Measurements from ENCODE around the gene BBIP1.

BBIP1 gene, protein sequence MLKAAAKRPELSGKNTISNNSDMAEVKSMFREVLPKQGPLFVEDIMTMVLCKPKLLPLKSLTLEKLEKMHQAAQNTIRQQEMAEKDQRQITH

GRCh38 chr10:110918643-110919348 is at the start of gene BBIP1:
Gene BBIP1, minus strand, starts transcription at chr10:110919180. Its CDS starts 1,023 bp downstream, at chr10:110918157.
- DNase-seq, result no peak

DNA sequence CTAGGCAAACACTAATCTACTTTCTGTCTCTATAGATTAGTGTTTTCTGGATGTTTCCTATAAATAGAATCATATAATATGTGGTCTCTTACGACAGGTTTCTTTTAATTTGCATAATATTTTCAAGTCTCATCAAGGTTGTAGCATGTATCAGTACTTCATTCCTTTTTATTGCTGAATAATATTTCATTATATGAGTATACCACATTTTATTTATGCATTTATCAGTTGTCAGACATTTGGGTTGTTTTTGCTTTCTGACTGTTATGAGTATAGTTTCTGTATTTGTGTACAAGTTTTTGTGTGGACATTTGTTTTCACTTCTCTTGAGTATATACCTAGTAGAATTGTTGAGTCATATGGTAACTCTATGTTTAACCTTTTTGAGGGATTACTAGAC is 48.7 kb upstream of the BBIP1 start:
- no peak for DNase-seq

DNA sequence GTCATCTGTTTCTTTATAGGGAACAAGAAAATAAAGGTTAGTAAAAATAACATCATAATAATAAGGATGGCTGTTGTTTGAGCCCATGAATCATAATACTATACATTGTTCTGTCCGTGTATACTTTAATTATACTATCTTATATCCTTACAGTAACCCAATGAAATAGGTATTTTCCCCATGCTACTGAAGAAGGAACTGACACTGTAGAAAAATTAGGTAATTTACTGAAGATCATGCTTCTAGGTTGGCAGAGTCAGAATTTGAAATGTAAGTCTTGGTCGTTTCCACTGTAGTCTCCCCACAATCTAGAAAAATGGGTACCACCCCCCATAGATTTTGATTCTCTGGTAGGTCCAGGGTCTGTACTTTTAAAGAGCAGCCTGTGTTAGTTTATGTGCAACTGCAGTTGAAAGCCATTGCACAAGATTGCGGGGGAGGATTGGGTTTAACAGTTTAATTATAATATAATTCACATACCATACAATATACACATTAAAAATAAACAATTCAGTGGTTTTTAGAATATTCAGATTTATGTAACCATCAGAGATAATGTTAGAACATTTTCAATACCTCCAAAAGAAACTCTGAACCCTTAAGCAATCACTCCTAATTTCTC is 48.1 kb upstream of the BBIP1 start:
- DNase-seq, result no peak

DNA sequence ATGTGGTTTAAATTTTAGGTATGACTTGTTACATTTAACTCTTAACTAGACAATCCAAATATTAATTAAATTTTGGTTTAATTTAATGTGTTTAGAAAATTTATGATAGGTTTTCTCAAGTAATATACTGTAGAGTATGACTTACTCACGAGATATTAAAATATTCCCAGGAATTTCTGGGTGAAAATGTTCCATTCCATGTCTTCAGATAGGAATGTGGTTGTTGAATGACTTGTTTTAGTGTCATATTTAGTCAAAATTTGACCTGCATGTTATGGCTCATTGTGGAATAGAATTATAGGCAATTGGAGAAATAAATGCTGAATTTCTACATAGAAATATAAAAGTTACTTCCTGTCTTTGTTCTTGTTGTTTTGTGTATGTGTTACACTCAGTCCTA is 47.2 kb upstream of the BBIP1 start:
- no peak for DNase-seq

GRCh38 chr10:110965216-110965615 is 46.2 kb upstream of the BBIP1 start:
- DNase-seq, result no peak

GRCh38 chr10:110964681-110965080 is 45.7 kb upstream of the BBIP1 start:
- DNase-seq, result no peak

- DNase-seq, result no peak
Observed at GRCh38 chr10:110963162-110963561, 44.2 kb upstream of the BBIP1 start.

DNA sequence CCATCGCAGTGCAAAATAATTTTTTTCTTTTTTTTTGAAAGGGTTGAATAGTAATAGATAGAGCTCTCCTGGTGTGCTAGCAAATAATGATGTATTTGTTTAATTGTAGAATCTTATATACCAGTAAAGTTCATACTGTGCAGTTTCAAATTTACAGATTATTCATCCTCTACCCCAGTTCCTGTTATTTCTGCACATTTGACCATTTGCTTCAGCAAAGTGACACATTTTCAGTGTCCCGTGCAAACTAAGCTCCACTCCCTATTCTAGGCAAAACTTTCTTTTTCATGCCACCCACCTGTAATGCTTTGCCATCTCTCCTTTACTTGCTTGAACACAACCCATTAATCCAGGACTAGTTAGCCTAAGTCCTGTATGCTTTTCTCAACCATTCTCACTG is 43.5 kb upstream of the BBIP1 start:
- no peak for DNase-seq

DNA sequence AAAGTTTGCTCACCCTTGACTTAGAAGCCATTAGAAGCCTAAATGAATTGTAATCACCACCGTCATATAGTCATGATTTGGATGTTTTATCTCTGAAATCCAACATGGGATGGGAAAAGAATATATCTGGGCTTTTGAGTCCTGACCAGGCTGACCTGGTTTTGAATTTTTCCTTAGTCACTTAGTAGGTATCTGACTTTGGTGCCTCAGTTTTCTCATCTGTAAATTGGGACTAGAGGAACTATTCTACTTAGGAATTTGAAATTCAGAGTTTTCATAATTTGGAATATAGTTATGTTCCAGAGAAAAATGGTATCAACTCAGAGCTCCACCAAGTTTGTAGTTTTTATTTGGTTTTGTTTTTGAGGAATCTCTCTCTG is 41.3 kb upstream of the BBIP1 start:
- DNase-seq, result no peak

- no peak for DNase-seq
Observed at GRCh38 chr10:110959379-110960332, 40.7 kb upstream of the BBIP1 start.

GRCh38 chr10:110957606-110958005 is 38.6 kb upstream of the BBIP1 start:
- DNase-seq, result no peak

DNA sequence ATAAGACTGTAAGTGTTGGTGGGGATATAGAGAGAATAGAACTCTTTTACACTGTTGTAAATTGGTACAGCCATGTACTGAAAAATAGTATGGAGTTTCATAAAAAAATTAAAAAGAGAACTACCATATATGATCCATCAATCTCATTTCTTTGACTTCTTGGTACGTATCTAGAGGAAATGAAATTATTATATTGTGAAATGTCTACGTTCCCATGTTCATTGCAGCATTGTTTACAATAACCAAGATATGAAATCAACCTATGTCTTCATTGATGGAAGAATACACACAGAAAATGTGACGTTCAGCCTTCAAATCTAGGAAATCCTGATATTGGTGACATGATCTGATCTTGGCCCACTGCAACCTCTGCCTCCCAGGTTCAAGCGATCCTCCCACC is 32.4 kb upstream of the BBIP1 start:
- DNase-seq, result no peak

DNA sequence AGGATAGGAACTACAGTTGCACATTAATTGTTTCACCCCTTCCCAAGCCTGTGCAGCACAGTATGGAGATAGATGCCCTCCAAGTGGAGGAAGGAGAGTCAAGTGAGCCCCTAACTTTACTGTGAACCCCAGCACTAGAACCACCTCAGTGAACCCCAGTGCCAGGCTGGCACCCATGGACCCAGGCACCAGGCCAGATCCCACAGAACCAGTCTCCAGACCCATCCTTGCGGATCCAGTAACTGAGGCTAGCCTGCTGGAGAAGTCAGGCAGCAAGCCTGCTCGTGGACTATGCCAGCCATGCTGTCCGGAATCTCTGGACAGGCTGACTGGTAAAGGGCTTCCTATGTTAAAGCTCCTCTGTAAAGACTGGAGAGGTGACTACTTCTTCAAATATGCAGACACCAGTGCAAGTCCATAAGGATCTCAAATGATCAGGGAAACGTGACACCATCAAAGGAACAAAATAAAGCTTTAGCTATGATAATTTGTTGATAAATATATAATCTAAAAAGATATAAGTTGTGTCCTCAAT is 28.1 kb upstream of the BBIP1 start:
- no peak for DNase-seq

GRCh38 chr10:110946496-110946895 is 27.5 kb upstream of the BBIP1 start:
- DNase-seq, result no peak

- DNase-seq, result no peak
Observed at GRCh38 chr10:110944792-110945396, 25.9 kb upstream of the BBIP1 start.

DNA sequence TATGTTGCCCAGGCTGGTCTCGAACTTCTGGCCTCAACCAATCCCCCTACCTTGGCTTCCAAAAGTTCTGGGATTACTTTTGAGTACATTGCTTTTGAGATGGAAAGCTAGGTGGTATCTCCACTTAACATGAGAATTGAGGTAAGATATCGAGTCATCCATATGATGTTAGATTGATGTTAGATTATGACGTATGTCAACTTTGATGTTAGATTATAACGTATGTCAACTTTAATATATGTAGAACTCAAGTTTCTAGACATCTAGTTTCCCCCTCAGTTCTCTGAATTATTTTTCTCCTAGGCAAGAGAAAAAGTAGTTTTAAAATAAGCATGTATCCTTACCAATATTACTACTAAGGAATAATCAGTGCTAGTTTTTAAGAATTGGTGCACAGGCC is 20.4 kb upstream of the BBIP1 start:
- DNase-seq, result no peak

DNA sequence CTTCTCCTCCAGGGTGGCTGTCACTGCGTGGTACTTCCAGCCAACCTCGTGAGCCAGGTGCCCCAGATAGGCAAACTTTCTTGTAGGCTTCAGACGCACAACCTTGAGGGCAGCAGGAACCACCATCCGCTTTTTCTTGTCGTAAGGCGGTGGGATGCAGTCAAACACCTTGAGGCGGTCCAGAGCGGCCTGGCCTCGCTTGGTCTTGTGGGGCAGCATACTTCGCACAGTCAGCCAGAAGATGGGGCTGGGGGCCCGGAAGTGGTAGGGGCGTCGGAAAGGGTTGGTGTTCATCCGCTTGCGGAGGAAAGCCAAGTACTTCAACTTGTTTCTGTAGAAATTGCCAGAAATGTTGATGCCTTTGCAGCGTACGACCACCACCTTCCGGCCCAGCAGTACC is 17.8 kb upstream of the BBIP1 start:
- no peak for DNase-seq

DNA sequence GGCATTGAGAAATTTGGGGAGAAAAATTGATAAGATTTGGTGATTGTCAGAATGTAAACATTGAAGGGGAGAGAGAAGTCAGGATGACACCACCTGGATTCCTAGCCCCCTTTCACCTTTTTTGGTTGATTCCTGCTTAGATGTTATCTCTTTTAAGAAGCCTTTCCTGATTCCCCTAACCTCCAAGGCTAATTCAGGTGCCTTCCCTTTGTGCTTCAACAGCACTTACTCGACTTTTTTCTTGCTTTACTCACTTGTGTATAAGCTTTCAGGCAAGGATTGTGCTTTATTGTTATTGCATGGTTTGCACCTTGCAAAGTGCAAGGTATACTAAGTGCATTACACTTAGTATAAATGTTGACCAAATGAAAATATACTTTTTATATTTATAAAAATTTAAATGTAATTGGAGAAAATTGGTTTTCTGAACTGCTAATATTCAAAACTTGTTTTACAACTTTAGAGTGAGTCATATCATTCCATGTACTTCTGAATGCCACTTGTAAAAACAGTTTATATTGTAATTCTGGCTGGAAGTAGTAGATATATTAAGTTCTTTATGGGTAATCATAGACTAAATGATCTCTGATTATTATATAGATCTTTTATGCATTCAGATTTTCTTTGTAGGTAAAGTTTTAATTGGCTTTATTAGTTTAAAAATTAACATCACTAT is 13.7 kb upstream of the BBIP1 start:
- DNase-seq, result no peak

- no peak for DNase-seq
Observed at GRCh38 chr10:110931769-110932381, 12.9 kb upstream of the BBIP1 start.

DNA sequence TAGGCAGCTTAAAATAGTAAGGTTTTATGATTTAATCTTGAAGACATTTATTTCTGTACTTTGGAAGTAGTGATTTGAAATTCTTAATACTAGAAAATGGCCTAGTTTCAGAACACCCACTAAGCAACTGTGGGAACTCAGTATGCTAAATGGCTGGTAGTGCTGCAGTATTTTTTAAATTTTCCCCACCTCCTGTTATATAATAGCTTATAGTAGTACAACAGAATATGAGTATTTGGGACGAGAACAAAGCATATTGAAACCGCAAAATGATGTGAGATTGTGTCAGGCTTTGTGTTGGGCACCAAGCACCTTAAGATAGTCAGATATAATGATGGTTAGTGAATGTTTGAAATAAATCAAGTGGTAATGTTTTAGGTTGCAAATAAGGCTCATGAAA is 8.5 kb upstream of the BBIP1 start:
- no peak for DNase-seq

- no peak for DNase-seq
Observed at GRCh38 chr10:110923856-110924493, 5.0 kb upstream of the BBIP1 start.

Measured in CD4-positive, alpha-beta T cell treated with Interleukin-17A for 1 hour (primary cell).